Heart right ventricle (tissue), 16 donors: ENCODE results near the gene CDK9. TPM values are rescaled to one million over a fixed set of nuclear protein-coding genes. Genes with fewer than 3 reads are reported as not detected.

Experiments used
- ATAC-seq, 8 donors: fragments of 200-7000 bp; cut with Tn5 transposase; one replicate each; pipeline ENCODE4 v1.9.1; 2020; ENCODE audit warnings: mild to moderate bottlenecking in 8 of 8, moderate library complexity in 8 of 8, moderate number of reproducible peaks in 1 of 8
- DNase-seq, 2 donors: peaks; one replicate each; pipeline ENCODE4 v3.0.0-alpha.2; 2020
- H3K27ac ChIP-seq, 10 donors: fragments of 200-600 bp; sonication (generic) in 2 of 10; one replicate each; pipeline versions ENCODE4 v1.5.0 to v1.8.0; 2020 to 2022; ENCODE audit warnings: mild to moderate bottlenecking in 3 of 10
- H3K27me3 ChIP-seq, 7 donors: fragments of 200-600 bp; one replicate each; pipeline ENCODE4 v1.8.0; 2021 to 2022; ENCODE audit warnings: mild to moderate bottlenecking in 2 of 7
- H3K36me3 ChIP-seq, 9 donors: fragments of 200-600 bp; sonication (generic) in 1 of 9; one replicate each; pipeline versions ENCODE4 v1.5.0 to v1.8.0; 2020 to 2022; ENCODE audit warnings: mild to moderate bottlenecking in 2 of 9
- H3K4me1 ChIP-seq, 9 donors: fragments of 200-600 bp; sonication (generic) in 1 of 9; one replicate each; pipeline versions ENCODE4 v1.5.0 to v1.8.0; 2020 to 2022; ENCODE audit warnings: mild to moderate bottlenecking in 4 of 9
- H3K4me3 ChIP-seq, 10 donors: fragments of 200-600 bp; sonication (generic) in 2 of 10; one replicate each; pipeline versions ENCODE4 v1.5.0 to v1.8.0; 2020 to 2022; ENCODE audit warnings: mild to moderate bottlenecking in 7 of 10, moderate library complexity in 2 of 10
- H3K9me3 ChIP-seq, 11 donors: fragments of 200-600 bp in 10 of 11; sonication (generic) in 2 of 11; one replicate each; pipeline versions ENCODE4 v1.5.0 to v1.8.0; 2013 to 2022; ENCODE audit warnings: mild to moderate bottlenecking in 2 of 11, control low read depth in 1 of 11, moderate library complexity in 1 of 11
- WGBS, 2 donors: extraction: QIAGEN DNeasy Blood & Tissue Kit; methylation state at CpG; one replicate each; pipeline ENCODE4 v1.1.7; 2013; ENCODE audit warnings: inconsistent platforms in 1 of 2; 5-methylcytosine and 5-hydroxymethylcytosine counted together
- intact Hi-C, 10 donors: fragments of 100-400 bp; cut with DNase I; formaldehyde crosslinking; loops; one replicate each; pipeline versions ENCODE4 v1.11.1 to v1.14.2; 2022
- polyA plus RNA-seq, 2 donors: library from polyadenylated mRNA; stranded (reverse); fragments of 200-250 nt; gene quantifications; one replicate each; pipeline ENCODE4 v1.2.3, GENCODE V29; 2013
- total RNA-seq, 10 donors: library from RNA; stranded (reverse); fragmentation: NEBNext Ultra II Directional in 3 of 10; extraction: Animal tissue kit (Norgen Biotek cat#: 25700) in 3 of 10; gene quantifications; one replicate each; pipeline versions ENCODE4 v1.2.1 to v1.2.4, GENCODE V29; 2021 to 2023
- TF ChIP-seq, protein P1 (sequence below), 9 donors: fragments of 200-600 bp; sonication (generic) in 2 of 9; IDR thresholded peaks; one replicate each; pipeline versions ENCODE4 v1.5.0 to v1.8.0; 2021 to 2022; ENCODE audit warnings: antibody characterized with exemption in 9 of 9, mild to moderate bottlenecking in 5 of 9, moderate library complexity in 1 of 9
- donor health status: Arrhythmogenic right ventricular cardiomyopathy.
- donor health status: ischemic (EF 13 %, LVEDD 7.1; RV severe dilation, severe dysfunction).
- donor health status: healthy with polysubstance abuse.
- donor health status: DM: no; HTN: yes; CAD: no.
- donor health status: DM: no; HTN: no; CAD: no.
- donor health status: ischemic (EF 25% LVEDD 6.9; RV normal size, moderate dysfunction).
- donor health status: ischemic (EF 25% LVEDD 5.7; RV mildly dilated, moderate dysfunction).
- donor health status: healthy.
- donor health status: DM: yes; HTN: yes; CAD: no.
- donor health status: Ischemic cardiomyopathy.
- donor health status: ischemic (EF 35%, LVEDD 5.7; RV mildly dilated, moderate dysfunction).
- donor health status: nonischemic (EF 11% LVEDD 7.7; RV severe dilation, severe dysfunction).
- donor health status: DM: yes; HTN: yes; CAD: no.
- donor health status: PGD.
- donor health status: ischemic (EF 29% LVEDD 5.4; RV normal size, mild dysfunction).
- donor health status: nonischemic (EF 23%, LVEDD 6.1; RV moderate dilation, normal function).

The CDK9 gene
- total and polyA plus RNA-seq, 12 donors, result 30.9 to 59.0 (median 44.1) TPM

DNA sequence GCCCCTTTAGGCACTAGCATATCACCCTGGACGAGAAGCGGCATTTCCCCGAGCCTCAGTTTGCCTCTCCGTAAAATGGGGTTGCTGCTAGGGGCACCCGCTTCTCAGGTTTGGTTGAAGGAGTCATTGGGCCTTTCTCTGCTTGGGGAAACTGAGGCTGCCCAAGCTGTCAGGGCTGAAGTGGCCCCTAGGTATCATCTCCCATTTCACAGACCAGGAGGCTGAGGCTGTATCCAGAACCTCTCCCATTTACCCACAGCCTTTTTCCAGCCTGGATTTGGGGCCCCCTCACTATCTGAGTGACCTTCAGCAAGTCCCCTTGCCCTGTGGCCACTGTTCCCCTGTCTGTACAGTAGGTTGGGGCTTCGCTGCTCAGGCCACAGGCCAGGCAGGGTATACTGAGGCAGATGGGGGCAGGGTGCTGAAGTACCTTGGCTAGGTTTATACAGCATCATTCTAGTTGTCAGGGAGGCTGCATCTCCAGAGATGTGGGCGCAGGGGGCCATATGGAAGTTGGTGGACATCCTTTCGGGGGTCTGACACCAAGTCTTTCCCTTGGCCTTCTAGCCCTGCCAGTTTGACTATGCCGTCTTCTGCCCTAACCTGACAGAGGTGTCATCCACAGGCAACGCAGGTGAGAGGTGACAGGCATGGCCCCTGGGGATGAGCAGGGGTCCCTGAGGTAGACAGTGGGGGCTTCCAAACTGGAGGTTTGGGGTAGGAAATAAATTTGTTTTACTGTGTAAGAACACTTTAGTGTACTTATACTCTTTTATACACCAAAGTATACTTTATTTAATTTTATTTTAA is 24.7 kb downstream of the CDK9 start:
- 95 to 97% methylated on average over 10 of the region's 10 CpGs for WGBS, 2 donors
- intact Hi-C loops, result loop anchor here in 1 of 10 donors (5.0 kb wide), 1 partner anchor 62 kb away; no protein-coding TSS in a partner anchor

DNA sequence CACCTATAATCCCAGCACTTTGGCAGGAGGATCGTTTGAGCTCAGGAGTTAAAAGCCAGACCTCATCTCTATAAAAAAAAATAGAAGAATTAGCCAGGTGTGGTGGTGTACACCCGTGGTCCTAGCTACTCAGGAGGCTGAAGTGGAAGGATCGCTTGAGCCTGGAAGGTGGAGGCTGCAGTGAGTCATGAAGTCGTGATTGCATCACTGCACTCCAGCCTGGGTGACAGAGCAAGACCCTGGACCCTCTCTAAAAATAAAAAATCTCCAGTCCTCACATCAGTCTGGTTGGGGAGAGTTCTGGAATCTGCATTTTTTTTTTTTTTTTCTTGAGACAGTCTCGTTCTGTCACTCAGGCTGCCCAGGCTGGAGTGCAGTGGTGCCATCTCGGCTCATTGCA is 26.2 kb downstream of the CDK9 start:
- WGBS, 2 donors, result 83 to 88% methylated on average over 6 of the region's 6 CpGs
- H3K4me1 ChIP-seq, result peaks cover 0 to 41% (median 9%) of the 10 kb centered on the region in 9 donors
- intact Hi-C loops, result loop anchor here in 1 of 10 donors (5.0 kb wide), 1 partner anchor 60 kb away; no protein-coding TSS in a partner anchor
- H3K4me3 ChIP-seq, result no peak overlapping the region
- DNase-seq (no peak), ATAC-seq (no peak)
- peaks cover 0 to 97% (median 64%) of the 10 kb centered on the region in 9 donors for H3K36me3 ChIP-seq
- H3K9me3 ChIP-seq, result no peaks in the 10 kb centered on the region
- TF ChIP-seq, protein P1, sequence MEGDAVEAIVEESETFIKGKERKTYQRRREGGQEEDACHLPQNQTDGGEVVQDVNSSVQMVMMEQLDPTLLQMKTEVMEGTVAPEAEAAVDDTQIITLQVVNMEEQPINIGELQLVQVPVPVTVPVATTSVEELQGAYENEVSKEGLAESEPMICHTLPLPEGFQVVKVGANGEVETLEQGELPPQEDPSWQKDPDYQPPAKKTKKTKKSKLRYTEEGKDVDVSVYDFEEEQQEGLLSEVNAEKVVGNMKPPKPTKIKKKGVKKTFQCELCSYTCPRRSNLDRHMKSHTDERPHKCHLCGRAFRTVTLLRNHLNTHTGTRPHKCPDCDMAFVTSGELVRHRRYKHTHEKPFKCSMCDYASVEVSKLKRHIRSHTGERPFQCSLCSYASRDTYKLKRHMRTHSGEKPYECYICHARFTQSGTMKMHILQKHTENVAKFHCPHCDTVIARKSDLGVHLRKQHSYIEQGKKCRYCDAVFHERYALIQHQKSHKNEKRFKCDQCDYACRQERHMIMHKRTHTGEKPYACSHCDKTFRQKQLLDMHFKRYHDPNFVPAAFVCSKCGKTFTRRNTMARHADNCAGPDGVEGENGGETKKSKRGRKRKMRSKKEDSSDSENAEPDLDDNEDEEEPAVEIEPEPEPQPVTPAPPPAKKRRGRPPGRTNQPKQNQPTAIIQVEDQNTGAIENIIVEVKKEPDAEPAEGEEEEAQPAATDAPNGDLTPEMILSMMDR (IDR thresholded peaks at IDR 0.05), result no peak
- H3K27me3 ChIP-seq, result no peaks in the 10 kb centered on the region
- peak overlapping the region in 2 of 10 donors; percentile 31 to 58 for H3K27ac ChIP-seq

More for the DNA sequence above, 24.7 kb downstream of the CDK9 start:
- no peaks in the 10 kb centered on the region for H3K9me3 ChIP-seq
- TF ChIP-seq, protein P1 (IDR thresholded peaks at IDR 0.05), result no peak
- peaks cover 0 to 97% (median 50%) of the 10 kb centered on the region in 9 donors for H3K36me3 ChIP-seq
- peaks cover 0 to 33% (median 9%) of the 10 kb centered on the region in 9 donors for H3K4me1 ChIP-seq
- H3K27ac ChIP-seq, result peak overlapping the region in 4 of 10 donors; percentile 19 to 50 (median 42)
- DNase-seq (no peak), ATAC-seq (no peak)
- no peaks in the 10 kb centered on the region for H3K27me3 ChIP-seq
- H3K4me3 ChIP-seq, result no peak overlapping the region

DNA sequence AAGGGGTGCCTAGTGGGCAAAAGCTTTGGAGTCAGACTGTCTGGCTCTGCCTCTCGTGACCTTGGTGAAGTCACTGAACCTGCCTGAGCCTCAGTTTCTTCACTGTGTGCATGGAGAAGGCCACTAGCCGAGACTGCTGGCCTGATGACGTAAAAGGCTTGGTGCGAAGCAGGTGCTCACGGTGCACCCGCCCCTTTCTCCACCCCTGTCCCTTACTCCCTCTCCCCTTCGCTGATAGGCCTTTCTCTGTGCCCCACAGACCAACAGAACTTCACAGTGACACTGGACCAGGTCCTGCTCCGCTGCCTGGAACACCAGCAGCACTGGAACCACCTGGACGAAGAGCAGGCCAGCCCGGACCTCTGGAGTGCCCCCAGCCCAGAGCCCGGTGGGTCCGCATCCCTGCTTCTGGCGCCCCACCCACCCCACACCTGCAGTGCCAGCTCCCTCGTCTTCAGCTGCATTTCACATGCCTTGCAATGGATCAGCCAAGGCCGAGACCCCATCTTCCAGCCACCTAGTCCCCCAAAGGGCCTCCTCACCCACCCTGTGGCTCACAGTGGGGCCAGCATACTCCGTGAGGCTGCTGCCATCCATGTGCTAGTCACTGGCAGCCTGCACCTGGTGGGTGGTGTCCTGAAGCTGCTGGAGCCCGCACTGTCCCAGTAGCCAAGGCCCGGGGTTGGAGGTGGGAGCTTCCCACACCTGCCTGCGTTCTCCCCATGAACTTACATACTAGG is 27.3 kb downstream of the CDK9 start:
- peaks cover 0 to 97% (median 68%) of the 10 kb centered on the region in 9 donors for H3K36me3 ChIP-seq
- DNase-seq (no peak), ATAC-seq (peak in 6 of 8 donors; percentile 0 to 17 (median 1))
- H3K4me1 ChIP-seq, result peaks cover 0 to 52% (median 13%) of the 10 kb centered on the region in 9 donors
- H3K9me3 ChIP-seq, result no peaks in the 10 kb centered on the region
- H3K4me3 ChIP-seq, result no peak overlapping the region
- intact Hi-C loops, result loop anchor here in 1 of 10 donors (5.0 kb wide), 1 partner anchor 59 kb away; no protein-coding TSS in a partner anchor
- H3K27ac ChIP-seq, result peak overlapping the region in 5 of 10 donors; percentile 1 to 66 (median 57)
- 82 to 83% methylated on average over 19 of the region's 19 CpGs for WGBS, 2 donors
- no peaks in the 10 kb centered on the region for H3K27me3 ChIP-seq
- TF ChIP-seq, protein P1 (IDR thresholded peaks at IDR 0.05), result no peak

DNA sequence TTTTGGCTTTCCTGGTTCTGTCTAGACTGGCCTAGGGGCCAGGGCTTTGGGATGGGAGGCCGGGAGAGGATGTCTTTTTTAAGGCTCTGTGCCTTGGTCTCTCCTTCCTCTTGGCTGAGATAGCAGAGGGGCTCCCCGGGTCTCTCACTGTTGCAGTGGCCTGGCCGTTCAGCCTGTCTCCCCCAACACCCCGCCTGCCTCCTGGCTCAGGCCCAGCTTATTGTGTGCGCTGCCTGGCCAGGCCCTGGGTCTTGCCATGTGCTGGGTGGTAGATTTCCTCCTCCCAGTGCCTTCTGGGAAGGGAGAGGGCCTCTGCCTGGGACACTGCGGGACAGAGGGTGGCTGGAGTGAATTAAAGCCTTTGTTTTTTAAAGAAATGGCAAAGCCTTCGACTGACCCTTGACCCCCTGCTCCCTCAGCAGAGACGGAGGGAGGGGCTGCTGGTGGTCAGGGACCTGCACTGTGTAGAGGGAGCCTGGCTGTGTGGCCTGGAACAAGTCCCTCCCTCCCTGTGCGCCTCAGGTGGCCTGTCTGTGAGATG is 27.9 kb downstream of the CDK9 start:
- Histone ChIP-seq H3K27me3 (no peaks in the 10 kb centered on the region), H3K27ac (peak overlapping the region in 6 of 10 donors; percentile 1 to 66 (median 52)), H3K36me3 (peaks cover 0 to 97% (median 67%) of the 10 kb centered on the region in 9 donors), H3K4me3 (no peak overlapping the region), H3K9me3 (no peaks in the 10 kb centered on the region), H3K4me1 (peaks cover 0 to 54% (median 10%) of the 10 kb centered on the region in 9 donors)
- ATAC-seq (peak in 7 of 8 donors; percentile 5 to 50 (median 20)), DNase-seq (peak in 1 of 2 donors; percentile 55)
- intact Hi-C loops, result loop anchor here in 1 of 10 donors (5.0 kb wide), 1 partner anchor 59 kb away; no protein-coding TSS in a partner anchor
- 56 to 67% methylated on average over 9 of the region's 9 CpGs for WGBS, 2 donors
- TF ChIP-seq, protein P1 (IDR thresholded peaks at IDR 0.05), result no peak
